GM03348 (cell line): Measurements from ENCODE around the gene ZNF544.
"Not testable (repeated sequence)": the region's sequence is repeated elsewhere in the genome, so short reads cannot be mapped to it uniquely, and the experiment has no call there.

Source experiments
- DNase-seq: peaks from one replicate; pipeline ENCODE4 v3.0.0; 2012; ENCODE audit warnings: low spot score

ZNF544 gene

DNA sequence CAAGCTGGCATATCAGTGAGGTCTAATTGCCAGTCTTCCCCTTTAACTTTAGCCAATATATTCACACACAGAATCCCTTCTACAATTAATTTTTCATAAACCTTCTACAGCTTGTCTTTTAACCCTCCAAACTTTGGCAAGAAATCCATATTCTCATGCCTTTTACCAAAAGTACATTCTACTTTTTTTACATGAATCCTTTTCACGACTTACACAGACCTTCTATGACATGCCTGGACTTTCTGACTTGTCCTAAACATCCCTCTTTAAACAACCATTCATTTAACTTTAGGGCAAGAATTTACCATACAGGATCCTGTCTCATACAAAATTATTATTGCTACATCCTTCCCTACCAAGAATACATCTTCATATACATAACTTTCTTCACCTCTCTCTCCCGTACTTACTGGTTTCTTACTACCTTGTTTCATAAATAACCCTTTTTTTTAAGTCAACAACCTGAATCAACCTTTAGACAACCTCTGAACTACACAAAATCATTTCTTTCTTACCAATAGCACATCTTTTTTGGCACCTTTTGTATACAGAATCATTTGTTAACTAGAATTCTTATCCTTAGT is 23.5 kb downstream of the ZNF544 start:
- no peak for DNase-seq

DNA sequence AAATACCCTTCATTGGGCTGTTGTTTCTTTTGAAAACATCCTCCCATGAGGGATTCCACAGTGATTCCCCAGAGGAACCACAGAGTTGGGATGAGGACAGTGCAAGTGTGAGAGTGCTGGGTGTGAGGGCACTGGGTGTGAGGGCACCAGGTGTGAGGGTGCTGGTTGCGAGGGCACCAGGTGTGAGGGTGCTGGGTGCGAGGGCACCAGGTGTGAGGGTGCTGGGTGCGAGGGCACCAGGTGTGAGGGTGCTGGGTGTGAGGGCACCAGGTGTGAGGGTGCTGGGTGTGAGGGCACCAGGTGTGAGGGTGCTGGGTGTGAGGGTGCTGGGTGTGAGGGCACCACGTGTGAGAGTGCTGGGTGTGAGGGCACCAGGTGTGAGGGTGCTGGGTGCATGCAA is 29.5 kb downstream of the ZNF544 start:
- not testable (repeated sequence) for DNase-seq

DNA sequence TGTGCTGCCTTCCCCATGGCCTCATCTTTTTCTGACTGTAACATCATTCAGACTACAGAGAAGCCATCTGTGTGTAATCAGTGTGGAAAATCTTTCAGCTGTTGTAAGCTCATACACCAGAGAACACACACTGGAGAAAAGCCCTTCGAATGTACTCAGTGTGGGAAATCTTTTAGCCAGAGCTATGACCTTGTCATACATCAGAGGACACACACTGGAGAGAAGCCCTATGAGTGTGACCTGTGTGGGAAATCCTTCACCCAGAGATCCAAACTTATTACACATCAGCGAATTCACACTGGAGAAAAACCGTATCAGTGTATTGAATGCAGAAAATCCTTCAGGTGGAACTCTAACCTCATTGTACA is 32.9 kb downstream of the ZNF544 start:
- DNase-seq = no peak

DNA sequence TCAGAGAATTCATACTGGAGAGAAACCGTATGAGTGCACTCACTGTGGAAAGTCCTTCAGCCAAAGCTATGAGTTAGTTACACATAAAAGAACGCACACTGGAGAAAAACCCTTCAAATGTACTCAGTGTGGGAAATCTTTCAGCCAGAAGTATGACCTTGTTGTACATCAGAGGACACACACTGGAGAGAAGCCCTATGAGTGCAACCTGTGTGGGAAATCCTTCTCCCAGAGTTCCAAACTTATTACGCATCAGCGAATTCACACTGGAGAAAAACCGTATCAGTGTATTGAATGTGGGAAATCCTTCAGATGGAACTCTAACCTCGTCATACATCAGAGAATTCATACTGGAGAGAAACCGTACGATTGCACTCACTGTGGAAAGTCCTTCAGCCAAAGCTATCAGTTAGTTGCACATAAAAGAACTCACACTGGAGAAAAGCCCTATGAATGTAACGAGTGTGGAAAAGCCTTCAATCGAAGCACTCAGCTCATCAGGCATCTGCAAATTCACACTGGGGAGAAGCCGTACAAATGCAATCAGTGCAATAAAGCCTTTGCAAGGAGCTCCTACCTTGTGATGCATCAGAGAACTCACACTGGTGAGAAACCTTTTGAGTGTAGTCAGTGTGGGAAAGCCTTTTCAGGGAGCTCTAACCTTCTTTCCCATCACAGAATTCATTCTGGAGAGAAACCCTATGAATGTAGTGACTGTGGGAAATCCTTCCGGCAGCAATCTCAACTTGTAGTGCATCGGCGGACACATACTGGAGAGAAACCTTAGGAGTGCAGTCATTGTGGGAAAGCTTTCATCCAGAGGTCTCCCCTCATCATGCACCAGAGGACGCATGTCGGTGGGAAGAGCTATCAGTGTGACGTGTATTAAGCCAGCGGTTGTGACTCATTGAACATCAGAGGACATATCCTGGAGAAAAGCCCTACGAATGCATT is 33.5 kb downstream of the ZNF544 start:
- DNase-seq = no peak

DNA sequence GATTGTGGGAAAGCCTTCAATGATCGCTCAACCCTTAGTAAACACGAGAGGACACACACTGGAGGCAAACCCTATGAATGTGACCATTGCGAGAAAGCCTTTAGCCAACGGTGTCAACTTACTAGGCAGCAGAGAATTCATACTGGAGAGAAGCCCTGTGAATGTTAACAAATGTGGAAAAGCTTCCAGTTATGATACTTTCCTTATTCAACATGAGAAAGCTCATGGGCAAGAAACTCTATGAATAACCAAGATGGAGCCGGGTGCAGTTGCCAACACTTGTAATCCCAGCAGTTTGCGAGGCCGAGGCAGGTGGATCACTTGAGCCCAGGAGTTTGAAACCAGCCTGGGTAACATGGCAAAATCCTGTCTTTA is 34.2 kb downstream of the ZNF544 start:
- DNase-seq = no peak

DNA sequence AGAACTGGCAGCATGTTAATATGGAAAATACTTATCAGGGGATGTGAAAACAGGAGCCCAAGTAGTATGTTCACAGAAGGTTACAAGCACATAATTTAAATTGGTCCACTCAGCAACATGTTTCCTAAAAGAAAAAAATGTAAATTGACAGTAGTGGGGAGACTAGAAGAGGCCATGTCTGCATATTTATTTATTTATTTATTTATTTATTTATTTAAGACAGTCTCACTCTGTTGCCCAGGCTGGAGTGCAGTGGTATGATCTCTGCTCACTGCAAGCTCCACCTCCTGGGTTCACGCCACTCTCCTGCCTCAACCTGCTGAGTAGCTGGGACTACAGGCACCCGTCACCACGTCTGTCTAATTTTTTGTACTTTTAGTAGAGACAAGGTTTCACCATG is 36.4 kb downstream of the ZNF544 start:
- DNase-seq = no peak

DNA sequence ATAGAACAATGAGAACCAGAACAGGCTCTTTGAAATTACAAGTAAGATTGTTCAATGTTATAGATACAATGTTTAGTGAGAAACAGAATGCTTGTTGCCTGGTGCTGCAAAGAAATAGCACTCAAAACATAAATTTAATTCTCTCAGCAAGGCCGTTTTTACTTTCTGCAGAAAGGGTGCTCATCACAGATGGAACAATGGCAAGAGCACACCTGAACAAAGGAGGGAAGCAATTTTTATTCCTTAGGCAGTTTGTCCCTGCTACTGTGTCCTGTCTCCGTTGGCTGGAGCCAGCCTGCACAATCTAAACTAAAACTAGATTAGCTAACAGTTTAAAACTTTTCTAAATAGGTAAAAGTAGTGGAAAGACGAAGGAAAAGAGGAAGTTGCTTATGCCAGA is 39.6 kb downstream of the ZNF544 start:
- no peak for DNase-seq

DNA sequence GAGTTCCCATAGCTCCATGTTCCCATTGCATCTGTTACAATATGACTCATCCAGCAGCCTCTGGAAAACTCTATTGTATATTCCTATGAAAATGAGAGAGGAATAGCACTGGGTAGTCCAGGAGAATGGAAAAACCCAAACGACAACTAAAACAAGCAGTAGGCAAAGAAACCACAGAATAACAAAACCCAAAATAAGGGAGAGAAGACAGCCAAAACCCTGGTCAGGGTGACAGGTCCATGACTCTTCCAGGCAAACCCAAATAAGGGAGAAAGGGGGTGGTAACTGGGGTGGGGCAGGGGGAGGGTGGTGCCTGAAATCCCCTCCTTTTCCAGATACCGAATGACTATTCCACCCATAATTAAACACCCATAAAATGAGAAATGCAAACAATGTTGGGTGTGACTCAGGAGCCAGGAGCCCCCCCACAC is 46.1 kb downstream of the ZNF544 start:
- no peak for DNase-seq

DNA sequence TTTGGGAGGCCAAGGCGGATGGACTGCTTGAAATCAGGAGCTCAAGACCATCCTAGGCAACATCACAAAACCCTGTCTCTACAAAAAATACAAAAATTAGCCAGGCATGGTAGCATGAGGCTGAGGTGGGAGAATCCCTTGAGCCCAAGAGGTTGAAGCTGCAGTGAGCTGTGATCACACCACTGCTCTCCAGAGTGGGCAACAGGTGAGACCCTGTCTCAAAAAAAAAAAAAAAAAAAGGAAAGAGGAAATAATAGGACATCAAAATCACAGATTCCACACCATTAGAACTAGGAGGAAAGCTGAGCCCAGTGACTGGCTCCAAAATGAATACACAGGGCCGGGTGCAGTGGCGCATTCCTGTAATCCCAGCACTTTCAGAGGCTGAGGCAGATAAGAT is 46.9 kb downstream of the ZNF544 start:
- DNase-seq = no peak

DNA sequence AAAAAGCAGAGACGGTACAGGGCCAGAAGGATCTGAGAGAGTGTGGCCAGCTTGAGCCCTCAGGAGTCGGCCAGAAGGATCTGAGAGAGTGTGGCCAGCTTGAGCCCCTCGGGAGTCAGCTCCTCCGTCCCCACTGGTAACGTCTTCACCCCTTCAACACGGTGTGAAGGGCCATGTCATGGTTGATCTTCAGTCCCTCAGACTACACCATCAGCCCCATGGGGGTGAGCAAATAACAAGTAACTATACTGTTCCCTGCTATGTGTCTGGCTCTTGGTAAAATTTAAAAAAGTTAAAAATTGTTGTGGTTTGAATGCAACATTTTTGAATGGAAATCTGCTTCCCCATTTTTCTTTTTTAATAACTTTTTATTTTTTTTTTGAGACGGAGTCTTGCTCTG is 48.5 kb downstream of the ZNF544 start:
- DNase-seq = no peak

DNA sequence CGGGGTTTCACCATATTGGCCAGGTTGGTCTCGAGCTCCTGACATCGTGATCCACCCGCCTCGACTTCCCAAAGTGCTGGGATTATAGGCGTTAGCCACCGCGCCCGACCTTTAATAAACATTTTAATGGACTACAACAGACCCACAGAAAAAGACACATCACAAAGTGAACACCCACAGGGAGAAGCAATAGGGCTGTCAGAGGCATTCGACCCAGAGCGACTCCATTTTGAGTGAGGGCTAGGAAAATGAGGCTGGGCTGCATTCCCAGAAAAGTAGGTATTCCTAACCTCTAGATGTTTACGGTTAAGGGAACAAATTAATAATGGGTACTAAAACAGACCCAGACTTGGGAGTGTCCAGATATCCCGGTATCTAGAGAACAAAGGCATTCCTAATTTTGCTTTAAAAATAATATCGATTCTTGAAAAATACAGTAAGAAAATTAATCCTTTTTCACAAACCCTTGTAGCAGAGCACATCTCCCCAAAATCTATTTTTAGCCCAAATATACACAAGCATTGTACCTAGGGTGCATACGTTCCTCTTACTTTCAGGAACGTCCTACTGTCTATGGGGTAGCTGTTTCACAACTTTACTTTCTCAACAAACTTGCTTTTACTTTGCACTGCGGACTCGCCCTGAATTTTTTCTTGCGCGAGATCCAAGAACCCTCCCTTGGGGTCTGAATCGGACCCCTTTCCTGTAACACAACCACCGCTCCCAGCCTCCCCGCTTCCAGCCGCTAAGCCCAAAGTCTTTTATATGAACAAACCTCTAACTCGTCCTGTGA is 49.2 kb downstream of the ZNF544 start:
- no peak for DNase-seq

DNA sequence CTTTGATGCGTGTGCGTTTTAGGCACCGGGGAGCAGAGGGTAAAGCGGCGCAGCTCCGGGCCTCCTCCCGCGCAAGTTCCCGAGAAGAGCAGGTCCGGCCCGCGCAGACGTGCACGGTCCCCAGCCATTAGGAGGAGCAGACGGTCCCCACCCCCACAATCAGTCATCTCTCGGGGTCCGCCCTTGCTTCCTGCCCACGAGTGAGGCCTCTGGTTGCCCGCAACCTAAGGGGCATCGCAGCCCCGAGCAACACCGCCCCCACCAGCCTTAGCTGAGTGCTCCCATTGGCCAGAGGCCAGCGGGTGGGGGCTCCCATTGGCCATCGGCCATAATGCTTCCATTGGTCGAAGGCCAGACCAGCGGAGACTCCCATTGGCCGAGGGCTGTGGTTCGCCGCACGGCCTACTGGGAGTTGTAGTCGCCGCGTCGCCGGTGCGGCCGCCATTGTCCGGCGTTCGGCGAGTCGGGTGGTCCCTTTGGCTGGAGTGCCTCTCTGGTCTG is 49.9 kb downstream of the ZNF544 start, which contains the start of gene ZNF8:
Gene ZNF8, plus strand, starts transcription at position 415 of the 501 bp plus-strand sequence. CDS start 127 bp downstream, outside the sequence.
- DNase-seq = peak; percentile 98

DNA sequence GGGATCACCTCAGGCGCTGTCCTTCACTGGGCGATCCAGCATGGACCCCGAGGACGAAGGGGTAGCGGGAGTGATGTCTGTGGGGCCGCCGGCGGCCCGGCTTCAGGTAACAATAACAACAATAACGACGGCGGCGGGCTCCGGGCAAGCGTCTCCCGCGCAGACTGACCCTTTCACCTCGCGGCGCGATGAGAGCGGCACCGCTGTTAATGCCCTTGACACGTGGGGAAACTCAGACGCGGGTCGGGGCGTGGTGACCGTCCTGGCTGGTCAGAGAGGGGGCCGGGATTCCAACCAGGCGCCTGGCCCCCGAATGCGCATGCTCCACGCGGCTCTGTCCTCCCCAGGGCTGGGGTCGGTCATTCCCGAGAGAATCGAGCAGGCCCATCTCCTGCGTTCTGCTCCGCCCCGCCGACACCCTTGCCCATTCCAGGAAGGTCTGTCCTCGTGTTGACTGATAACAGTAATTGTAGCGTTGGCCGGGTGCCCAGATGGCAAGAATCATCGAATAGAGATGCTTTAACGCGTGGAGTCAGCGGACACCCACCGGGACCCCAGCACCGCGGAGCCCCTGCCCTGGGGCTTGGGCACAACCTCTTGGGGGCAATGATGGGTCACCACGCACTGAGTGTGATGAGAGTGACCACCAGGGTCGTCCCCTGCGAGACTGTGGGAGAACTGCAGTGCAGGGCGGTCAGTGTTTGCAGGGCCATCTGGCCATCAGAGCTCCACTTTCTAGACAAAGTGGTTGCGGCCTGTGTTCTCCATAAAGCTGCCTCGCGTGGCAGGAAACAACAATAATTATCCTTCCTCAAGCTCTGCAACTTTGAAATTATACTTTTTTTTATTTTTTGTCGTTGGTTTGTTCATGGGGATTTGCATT is 50.6 kb downstream of the ZNF544 start:
- DNase-seq = peak; percentile 93

DNA sequence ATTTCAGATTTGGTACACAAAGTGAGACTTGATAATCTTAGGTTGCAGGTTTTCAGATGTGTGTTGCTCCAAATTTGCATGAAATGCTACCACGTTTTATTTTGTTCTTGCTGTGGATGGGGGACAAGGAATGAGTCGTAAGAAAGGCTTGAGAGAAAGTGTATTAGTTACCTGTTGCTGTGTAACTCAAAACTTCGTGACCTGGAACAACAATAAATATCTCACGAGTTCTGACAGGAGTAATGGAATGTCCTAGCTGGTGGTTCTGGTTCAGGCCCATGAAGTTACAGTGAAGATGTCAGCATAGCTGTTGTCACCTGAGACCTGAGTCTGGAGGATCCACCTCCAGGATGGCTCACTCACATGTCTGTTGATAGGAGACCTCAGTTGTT is 51.2 kb downstream of the ZNF544 start:
- no peak for DNase-seq

DNA sequence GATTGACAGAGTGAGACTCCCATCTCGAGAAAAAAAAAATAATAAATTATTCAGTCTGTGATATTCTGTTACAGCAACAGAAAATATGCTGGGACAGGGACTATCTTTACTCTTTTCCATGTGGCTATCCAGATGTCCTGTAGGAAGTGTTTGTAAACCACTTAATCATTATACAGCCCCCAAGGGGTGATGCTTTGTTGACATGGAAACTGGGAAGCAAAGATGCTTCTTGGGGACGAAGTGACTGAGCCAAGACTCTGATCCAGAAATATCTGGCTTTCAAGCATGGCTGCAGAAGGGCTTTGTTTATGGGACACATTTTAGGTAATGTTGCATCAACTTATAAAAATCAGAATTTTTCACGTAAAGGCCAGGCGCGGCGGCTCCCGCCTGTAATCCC is 55.5 kb downstream of the ZNF544 start:
- no peak for DNase-seq

DNA sequence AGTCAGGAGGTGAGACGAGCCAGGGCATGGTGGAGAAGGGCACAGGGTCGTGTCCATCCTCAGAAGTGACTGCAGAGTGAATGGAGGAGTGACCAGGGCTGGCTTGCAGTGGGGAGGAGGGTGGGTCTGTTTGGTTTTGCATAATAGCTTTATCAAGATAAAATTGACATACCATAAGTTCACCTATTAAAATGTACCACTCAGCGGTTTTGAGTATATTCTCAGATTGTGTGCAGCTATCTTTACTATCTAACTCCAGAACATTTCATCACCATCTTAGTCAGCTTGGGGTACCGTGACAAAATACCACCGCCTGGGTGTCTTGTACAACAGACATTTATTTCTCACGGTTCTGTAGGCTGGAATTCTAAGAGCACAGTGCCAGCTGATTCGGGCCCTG is 63.2 kb downstream of the ZNF544 start:
- DNase-seq = no peak

DNA sequence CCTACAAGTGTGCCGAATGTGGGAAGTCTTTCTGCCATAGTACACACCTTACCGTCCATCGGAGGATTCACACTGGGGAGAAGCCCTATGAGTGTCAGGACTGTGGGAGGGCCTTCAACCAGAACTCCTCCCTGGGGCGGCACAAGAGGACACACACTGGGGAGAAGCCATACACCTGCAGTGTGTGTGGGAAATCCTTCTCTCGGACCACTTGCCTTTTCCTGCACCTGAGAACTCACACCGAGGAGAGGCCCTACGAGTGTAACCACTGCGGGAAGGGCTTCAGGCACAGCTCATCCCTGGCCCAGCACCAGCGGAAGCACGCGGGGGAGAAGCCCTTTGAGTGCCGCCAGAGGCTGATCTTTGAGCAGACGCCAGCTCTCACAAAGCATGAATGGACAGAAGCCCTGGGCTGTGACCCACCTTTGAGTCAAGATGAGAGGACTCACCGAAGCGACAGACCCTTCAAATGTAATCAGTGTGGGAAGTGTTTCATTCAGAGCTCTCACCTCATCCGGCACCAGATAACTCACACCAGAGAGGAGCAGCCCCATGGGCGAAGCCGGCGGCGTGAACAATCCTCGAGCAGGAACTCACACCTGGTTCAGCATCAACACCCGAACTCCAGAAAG is 66.1 kb downstream of the ZNF544 start:
- no peak for DNase-seq

DNA sequence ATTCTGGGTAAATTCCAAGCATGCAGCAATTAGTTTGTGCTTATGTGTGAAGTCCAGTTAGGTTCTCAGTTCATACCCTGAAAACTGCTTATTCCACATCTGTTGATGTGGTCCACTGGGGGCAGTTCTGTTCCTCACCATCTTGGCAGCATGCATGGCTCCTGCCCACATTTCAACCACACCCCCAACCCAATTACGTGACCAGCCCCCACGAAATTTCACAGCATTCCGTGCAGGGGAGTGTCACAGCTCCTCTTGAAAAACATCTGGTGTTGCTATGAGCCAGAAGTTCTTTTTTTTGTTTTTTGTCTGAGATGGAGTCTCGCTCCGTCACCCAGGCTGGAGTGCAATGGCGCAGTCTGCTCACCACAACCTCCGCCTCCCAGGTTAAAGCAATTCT is 67.4 kb downstream of the ZNF544 start:
- DNase-seq = no peak

DNA sequence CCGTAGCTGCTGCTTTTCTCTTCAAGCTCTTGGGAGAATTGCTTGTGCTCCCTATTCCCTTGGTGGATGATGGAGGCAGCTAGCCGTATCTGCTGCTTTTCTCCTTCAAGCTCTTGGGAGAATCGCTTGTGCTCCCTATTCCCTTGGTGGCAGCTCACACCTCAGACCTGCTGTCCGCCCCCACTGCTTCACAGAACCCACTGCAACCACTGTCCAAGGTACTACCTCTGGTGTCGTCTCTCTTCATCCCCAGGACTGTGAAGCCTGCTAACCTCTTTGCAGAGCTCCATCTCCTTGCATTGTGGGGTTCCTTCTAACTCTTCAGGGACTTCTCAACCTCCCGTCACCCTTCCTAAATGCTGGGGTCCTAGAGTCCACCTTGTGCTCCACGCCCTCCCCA is 71.9 kb downstream of the ZNF544 start:
- DNase-seq = no peak

DNA sequence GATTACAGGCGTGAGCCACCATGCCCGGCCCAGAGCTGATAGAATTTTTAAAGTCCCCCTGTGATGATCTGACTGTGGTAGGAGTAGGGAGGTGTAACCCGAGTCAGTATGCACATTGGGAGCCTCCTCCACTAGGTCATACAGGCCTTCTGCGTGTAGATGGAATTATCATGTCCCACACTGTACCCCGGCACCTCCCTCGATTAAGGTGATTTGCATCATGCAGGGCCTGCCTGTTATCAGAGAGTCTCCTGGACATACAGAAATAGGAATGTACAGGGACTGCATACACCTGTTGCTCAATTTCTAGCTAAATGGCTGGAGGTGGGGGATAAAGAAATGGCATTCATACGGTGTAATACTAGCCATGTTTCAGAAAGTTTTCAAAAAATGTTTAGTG is 75.5 kb downstream of the ZNF544 start:
- no peak for DNase-seq

DNA sequence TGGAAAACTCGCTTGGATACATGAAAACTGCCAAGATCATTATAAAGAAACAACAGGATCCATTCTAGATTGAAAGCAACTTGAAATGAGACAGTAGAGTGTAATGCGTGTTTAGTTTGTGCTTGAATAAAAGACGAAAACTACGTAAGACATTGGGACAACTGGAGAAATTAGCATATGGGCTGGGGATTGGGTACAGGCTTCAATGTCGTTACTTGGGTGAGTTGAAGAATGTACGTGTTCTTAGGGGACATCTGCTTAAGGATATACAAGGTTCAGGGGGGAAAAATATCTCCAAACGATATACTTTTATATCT is 76.0 kb downstream of the ZNF544 start:
- DNase-seq = no peak
